NCI-H526 treated with DMSO at 0.1 percent for 48 hours (cell line): Measurements from ENCODE around the gene TMEM269.
A peak's percentile ranks its signal among the peaks of the same experiment; 100 is the strongest.

Experiments used
- DNase-seq: peaks from one replicate; lab custom pipeline; 2025; lab: John Stamatoyannopoulos, UW

The TMEM269 gene, protein sequence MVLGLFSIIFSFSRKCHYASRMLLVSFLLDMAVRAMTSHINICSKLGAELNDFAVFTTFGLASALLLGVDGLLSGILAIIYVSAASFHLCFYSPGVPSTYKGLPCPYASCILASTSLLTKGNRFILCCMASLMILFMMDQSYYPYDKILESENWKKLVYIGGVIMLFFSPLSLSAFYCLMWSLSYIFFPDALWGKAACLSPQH

DNA sequence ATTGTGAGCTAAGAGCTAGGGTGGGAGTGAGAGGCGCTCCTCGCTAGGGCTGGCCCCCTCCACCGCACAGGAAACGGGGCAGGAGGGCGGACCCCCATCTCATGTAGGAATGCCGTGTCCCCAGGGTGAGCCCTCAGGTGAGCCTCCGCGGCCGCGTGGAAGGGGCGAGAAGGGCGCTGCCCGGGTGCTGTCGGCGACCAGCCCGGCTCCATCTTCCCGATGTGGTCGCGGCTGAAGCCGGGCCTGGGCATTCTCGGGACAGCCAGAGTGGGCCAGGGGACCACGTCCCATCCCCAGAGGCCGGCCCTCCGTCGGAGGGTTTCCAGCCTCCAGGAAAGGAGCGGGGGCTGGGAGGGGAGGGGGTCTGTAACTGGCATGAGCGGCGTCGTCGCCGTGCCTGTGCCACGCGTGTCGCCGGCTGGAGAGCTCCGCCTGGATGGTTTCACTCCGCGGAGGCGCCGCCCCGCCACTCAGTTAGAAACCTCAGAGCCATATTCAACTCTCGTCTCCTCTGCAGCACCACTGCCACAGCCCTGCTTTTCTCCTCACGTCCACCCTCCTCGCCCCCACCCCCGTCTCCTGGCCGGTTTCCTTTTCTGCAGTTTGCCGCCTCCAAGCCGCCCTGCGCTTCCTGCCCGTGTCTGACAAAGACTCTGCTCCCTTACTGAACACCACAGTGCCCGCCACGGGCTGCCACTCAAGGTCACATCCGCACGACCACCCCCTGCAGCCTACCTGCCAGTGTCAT, at the start of gene TMEM269:
TSS of gene TMEM269 (plus strand) at position 46 of the 748 bp plus-strand sequence. CDS start 4,903 bp downstream, outside the sequence.
- DNase-seq: no peak

DNA sequence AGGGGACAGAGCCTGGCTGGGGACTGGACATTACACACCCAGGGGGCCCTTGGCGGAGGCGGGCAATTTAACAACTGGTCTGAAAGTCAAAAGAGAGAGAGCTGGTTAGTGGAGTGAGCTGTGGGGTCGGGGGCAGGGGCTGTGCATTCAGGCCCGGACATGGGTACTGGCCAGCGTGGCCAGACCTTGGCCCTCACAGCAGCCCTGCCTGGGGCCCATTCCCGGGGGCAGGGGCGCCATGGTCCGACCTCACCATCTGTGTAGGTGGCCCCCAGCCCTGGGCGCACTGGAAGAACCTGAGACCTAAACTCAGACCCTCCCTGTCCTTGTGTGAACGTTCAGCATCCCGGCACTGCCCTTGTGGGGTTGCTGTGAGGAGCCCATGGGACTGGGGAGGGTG, 49.7 kb upstream of the TMEM269 start:
- DNase-seq: no peak

DNA sequence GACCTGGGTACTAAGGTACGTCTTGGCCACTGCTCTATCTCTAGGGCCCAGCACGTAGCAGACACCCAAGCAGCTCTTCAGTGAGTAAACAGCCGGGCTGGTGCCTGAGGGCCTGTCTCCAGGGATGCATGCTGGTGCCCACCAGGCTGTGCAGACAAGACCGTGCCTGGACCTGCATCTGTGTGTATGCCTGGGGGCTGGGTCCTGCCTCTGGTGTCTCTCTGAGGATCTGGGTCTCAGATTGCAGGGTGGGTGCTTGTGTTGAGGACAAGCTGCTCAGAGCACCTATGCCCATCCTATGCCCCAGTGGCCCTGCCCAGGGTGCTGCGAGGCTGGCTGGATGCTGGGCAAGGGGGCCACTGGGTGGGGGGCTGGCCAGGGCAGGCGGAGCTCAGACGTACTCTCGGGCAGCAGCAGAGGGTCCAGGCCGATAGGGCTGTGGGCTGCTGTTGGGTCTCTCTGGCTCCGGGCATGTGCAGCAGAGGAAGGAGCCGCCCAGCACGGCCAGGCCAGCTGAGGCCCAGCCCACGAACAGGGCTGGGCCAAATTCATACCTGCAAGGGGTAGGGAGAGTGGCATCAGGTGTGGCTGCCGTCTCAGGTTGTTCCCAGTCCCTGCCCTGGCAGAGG, 49.2 kb upstream of the TMEM269 start:
- DNase-seq: no peak

GRCh38 chr1:42736152-42736551, 48.6 kb upstream of the TMEM269 start:
- DNase-seq: no peak

DNA sequence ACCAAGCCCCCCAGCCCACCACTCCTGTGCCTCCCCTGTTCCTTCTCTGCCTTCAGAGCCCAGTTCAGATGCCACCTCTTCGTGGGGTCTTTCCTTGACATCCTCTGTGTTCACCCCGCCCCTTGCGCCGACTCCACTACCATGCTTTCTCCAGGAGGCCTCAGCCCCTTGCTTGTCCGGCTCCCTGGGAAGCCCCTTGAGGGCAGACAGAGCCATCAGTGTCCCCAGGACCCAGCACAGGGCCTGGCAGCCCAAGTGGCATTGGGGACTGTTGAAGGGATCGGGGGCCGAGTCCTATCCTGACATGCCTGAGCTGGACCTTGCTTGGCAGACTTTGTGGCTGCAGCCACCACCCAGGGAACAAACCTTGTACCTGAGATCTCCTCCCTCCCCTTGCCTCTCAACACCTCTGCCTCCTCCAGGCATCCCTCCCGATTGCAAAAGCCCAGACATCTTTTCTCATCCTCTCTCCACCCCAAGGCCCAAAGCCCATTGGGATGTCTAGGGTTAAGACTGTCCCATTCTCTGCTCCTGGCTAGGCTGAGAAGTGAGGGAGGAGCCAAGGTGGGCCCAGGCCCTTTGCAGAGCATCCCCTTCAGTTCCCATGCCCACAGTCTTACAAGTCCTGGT, 48.1 kb upstream of the TMEM269 start:
- no peak for DNase-seq

GRCh38 chr1:42737257-42737656, 47.5 kb upstream of the TMEM269 start:
- DNase-seq: no peak

DNA sequence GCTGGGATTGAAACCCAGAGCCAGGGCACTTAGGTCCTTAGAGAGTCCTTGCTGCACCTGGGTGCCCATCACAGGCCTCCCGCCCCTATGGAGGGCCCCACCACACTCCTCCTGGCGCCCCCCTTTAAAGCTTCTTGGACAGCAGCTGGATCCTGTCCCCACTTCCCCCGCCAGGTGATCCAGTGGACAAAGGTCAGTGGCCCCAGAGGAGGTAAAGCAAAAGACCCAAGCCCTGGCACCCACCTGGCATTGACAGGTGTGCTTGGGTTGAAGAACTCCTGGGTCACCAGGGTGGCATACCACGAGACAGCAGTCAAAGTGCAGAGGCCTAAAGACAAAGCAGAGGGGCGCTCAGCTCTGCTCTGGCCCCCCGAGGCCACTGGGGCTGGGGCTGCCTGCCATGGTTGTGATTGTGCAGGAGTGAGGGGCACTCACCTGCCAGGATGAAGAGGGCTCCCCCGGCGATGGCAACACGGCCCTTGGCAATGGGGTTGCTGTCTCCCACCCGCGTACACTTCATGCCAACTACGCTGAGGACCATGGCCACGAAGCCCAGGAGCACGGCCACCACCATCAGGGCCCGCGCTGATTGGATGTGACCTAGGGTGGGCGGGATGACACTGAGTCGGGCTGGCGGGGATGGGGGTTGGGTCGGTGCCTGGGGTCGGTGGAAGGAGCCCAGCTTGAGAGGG, 46.7 kb upstream of the TMEM269 start:
- no peak for DNase-seq

- no peak for DNase-seq
These were observed 46.0 kb upstream of the TMEM269 start for GRCh38 chr1:42738678-42739226.

DNA sequence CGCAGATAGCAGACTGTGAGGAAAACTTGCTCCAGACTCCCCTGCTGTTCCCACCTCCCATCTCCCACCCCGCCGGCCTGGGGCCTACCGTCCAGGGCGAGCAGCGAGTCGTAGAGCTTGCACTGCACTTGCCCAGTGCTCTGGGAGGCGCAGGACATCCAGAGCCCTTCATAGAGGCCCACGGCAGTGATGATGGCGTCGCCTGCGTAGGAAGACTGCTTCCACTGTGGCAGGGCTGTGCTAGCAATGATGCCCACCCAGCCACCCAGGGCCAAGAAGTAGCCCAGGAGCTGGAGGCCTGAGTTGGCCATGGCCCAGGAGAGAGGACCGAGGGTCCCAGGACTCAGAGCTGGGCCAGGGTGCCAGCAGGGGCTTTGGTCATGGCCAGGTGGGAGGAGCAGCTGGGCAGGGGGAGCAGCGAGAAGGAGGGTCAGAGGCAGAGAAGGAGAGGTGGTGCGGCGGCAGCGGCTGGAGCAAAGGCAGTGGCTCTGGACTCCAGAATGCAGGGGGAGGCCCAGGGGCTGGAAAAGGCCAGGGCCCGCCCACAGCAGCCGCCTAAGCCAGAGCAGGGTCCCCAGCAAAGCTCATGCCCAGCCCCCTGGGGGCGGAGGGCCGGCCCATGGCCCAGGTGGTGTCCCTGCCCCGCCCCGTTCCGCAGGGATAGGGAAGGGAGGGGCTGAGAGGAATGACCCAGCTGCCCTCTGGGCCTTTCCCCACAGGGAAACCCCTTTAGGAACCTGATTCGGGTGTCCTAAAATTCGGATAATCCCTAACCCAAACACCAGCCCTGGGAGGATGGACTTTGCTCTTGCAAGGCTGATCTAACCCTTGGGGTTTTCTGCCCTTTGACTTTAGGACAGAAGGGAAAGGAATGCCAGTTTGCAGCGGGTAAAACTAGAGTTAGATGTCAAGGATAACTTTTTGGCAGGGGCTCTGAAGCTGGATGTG, 44.8 kb upstream of the TMEM269 start, which contains the start of gene CLDN19:
TSS of gene CLDN19 (minus strand) at position 484 of the 948 bp plus-strand sequence. CDS start at position 311, 173 bp downstream.
- DNase-seq: peak; percentile 23

- peak; percentile 62 for DNase-seq
These were observed 43.8 kb upstream of the TMEM269 start for GRCh38 chr1:42740851-42741580.

DNA sequence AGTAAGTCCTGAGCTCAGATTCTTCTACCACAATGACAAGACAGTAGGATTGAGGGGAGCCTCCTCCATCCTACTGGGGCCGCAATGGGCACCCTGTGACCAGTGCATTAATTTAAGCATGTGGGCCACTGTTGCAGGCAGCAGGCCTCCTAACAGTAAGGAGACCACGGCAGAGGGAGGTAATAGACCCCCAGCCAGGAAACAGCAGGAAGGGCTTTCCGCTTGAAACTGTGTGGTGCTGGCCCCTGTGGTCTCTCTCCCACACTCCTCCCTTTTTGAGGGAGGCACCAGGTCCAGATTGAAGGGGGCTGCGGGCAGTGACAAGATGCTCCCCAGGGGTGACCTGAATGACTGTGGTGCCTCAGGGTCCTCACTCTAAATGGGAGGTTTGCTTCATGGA, 43.1 kb upstream of the TMEM269 start:
- no peak for DNase-seq

DNA sequence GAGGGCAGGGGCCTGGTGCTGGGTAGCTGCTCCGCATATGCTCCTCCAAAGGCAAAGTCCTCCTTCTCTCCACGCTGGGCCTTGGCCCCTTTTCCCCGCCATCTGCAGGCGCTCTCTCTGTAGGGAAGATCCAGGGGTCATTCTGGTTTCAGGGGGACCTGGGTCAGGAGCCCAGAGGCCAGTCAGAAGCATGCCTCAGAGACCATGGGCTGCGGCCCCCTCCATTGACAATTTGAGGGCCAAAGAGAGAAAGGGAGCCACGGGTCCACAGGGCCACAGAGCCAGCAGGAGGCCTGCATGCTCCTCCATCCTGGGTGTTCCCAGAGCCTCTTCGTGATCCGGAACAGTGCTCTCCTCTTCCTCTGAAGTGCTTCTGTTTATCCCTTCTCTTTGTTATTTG, 42.6 kb upstream of the TMEM269 start:
- no peak for DNase-seq

- no peak for DNase-seq
These were observed 42.0 kb upstream of the TMEM269 start for GRCh38 chr1:42742617-42743316.

GRCh38 chr1:42743317-42744147, 41.3 kb upstream of the TMEM269 start:
- DNase-seq: no peak

GRCh38 chr1:42744148-42744413, 40.7 kb upstream of the TMEM269 start:
- DNase-seq: no peak

DNA sequence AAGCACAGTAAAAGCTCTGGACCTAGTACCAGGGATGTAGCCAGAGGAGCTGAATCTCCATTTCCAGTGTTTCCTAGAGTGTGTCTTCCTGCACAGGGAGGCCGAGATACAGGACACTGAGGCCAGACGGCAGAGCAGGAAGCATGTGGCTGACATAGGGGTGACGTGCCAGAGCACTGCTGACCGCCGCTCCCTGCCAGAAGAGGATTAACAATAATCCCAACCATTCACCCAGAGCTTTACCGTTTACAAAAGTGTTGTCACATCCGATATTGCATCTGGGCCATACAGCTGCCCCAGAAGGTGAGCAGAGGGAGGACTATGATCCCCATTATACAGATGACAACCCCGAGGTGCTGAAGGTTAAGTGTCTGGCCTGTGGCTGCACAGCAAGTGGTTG, 38.9 kb upstream of the TMEM269 start:
- no peak for DNase-seq

GRCh38 chr1:42746436-42747105, 38.2 kb upstream of the TMEM269 start:
- DNase-seq: no peak

- peak; percentile 37 for DNase-seq
These were observed 37.7 kb upstream of the TMEM269 start for GRCh38 chr1:42747125-42747524.
